MM.1S (cell line): ENCODE results near the gene ZIC4.

Experiments
- EZH2 ChIP-seq: fragments of 300-600 bp; sonication (generic); optimal IDR thresholded peaks from 2 replicates; pipeline ENCODE3; 2017; ENCODE audit warnings: low read depth, mild to moderate bottlenecking, antibody characterized with exemption, low read length, mixed read lengths
- EZH2phosphoT487 ChIP-seq: fragments of 300-600 bp; sonication (generic); IDR thresholded peaks from 2 replicates; pipeline ENCODE4 v1.6.1; 2018; ENCODE audit warnings: antibody characterized with exemption, low read length
- TF ChIP-seq, protein P1 (sequence below): fragments of 300-600 bp; sonication (generic); IDR thresholded peaks from 2 replicates; pipeline ENCODE4 v1.5.1; 2016; ENCODE audit warnings: antibody characterized with exemption, low read length, mixed read lengths

DNA sequence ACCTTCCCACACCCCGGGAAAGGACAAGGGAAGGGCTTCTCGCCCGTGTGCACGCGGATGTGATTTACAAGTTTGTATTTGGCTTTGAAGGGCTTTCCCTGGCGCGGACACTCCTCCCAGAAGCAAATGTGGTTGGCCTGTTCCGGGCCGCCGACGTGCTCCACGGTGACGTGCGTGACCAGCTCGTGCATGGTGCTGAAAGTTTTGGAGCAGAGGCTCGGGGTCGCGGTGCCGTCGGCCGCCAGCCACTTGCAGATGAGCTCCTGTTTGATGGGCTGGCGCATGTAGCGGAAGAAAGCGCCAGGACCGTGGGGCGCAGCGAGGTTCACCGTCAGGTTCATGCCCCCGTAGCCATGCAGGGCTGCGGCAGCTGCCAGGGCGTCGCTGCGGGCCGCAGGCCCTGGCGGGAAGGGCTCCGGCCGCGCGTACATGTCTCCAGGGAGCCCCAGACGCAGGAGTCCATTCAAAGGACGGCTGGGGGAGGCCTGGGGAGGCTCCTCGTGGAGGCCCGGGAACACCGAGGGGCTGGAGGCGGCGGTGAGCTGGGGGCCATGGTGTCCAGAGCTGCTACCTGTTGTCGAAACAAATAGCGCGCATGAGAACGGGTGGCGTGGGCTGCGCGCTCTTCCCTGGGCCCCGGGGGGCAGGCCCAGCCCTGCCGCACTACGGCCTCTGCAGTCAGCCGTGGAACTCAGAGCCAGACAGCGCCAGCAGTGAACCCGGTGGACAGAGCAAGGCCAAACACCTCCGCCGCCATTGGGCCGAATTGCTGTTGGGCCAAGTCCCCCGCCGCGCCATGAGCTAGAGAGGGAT lies 10.2 kb downstream of the ZIC4 start:
- TF ChIP-seq, protein P1, sequence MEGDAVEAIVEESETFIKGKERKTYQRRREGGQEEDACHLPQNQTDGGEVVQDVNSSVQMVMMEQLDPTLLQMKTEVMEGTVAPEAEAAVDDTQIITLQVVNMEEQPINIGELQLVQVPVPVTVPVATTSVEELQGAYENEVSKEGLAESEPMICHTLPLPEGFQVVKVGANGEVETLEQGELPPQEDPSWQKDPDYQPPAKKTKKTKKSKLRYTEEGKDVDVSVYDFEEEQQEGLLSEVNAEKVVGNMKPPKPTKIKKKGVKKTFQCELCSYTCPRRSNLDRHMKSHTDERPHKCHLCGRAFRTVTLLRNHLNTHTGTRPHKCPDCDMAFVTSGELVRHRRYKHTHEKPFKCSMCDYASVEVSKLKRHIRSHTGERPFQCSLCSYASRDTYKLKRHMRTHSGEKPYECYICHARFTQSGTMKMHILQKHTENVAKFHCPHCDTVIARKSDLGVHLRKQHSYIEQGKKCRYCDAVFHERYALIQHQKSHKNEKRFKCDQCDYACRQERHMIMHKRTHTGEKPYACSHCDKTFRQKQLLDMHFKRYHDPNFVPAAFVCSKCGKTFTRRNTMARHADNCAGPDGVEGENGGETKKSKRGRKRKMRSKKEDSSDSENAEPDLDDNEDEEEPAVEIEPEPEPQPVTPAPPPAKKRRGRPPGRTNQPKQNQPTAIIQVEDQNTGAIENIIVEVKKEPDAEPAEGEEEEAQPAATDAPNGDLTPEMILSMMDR: no peak
- TF ChIP-seq EZH2 (no peak), EZH2phosphoT487 (no peak)
